ENCODE results near the gene ZBTB11.

ZBTB11 gene

GRCh38 chr3:101724329-101725193 lies 47.6 kb upstream of the ZBTB11 start, which contains the start of gene CEP97 (continued):
- TF ChIP-seq PRDM10 (tag by site-specific recombination; IDR thresholded peaks at IDR 0.05): peak; percentile 70
- no peak for TF ChIP-seq ZNF660 (tag by site-specific recombination; IDR thresholded peaks at IDR 0.05)
- peak; percentile 53 for TF ChIP-seq SP2 (tag by site-specific recombination; IDR thresholded peaks at IDR 0.05)
- TF ChIP-seq ZBTB44 (tag by site-specific recombination; IDR thresholded peaks at IDR 0.05): 0 out of 2 replicates have a peak, but pooled peaks have one; percentile 35
- no peak for TF ChIP-seq WT1 (tag by site-specific recombination; IDR thresholded peaks at IDR 0.05)
- no peak for TF ChIP-seq SALL2 (tag by site-specific recombination; IDR thresholded peaks at IDR 0.05; ENCODE audit: borderline replicate concordance)
- peak; percentile 97 for TF ChIP-seq ZBTB17 (tag by site-specific recombination; IDR thresholded peaks at IDR 0.05)
- peak; percentile 57 for TF ChIP-seq SP3 (tag by site-specific recombination; IDR thresholded peaks at IDR 0.05)
- TF ChIP-seq ZNF561 (tag by site-specific recombination; IDR thresholded peaks at IDR 0.05; ENCODE audit: borderline replicate concordance): no peak
- no peak; the same call in 1 of the 2 replicates for TF ChIP-seq GLIS1 (tag by site-specific recombination; IDR thresholded peaks at IDR 0.05)
- TF ChIP-seq, protein P1, sequence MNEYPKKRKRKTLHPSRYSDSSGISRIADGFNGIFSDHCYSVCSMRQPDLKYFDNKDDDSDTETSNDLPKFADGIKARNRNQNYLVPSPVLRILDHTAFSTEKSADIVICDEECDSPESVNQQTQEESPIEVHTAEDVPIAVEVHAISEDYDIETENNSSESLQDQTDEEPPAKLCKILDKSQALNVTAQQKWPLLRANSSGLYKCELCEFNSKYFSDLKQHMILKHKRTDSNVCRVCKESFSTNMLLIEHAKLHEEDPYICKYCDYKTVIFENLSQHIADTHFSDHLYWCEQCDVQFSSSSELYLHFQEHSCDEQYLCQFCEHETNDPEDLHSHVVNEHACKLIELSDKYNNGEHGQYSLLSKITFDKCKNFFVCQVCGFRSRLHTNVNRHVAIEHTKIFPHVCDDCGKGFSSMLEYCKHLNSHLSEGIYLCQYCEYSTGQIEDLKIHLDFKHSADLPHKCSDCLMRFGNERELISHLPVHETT (tag by site-specific recombination; IDR thresholded peaks at IDR 0.05): 0 out of 2 replicates have a peak, but pooled peaks have one; percentile 34
- TF ChIP-seq ZNF518A (tag by site-specific recombination; conservative IDR thresholded peaks at IDR 0.05; ENCODE audit: low read depth): peak; percentile 24; the same call in 1 of the 2 replicates
- TF ChIP-seq ZNF157 (tag by site-specific recombination; IDR thresholded peaks at IDR 0.05): no peak
- TF ChIP-seq ZNF394 (tag by site-specific recombination; IDR thresholded peaks at IDR 0.05; ENCODE audit: borderline replicate concordance): peak; percentile 38; the same call in 1 of the 2 replicates
- peak; percentile 25 for TF ChIP-seq ZFHX2 (tag by site-specific recombination; conservative IDR thresholded peaks at IDR 0.05)
- TF ChIP-seq ZNF335 (tag by site-specific recombination; conservative IDR thresholded peaks at IDR 0.05): peak; percentile 90
- peak; percentile 25; the same call in 1 of the 2 replicates for TF ChIP-seq ZEB2 (tag by site-specific recombination; IDR thresholded peaks at IDR 0.05)
- TF ChIP-seq MYNN (tag by site-specific recombination; IDR thresholded peaks at IDR 0.05; ENCODE audit: borderline replicate concordance): peak; percentile 90
- TF ChIP-seq TRIM28 (IDR thresholded peaks at IDR 0.05; ENCODE audit: borderline replicate concordance, low read length): peak; percentile 70
- TF ChIP-seq ZNF24 (tag by site-specific recombination; IDR thresholded peaks at IDR 0.05): 0 out of 2 replicates have a peak, but pooled peaks have one; percentile 18
- TF ChIP-seq ZNF155 (tag by site-specific recombination; IDR thresholded peaks at IDR 0.05): no peak
- peak; percentile 65 for TF ChIP-seq IKZF3 (tag by site-specific recombination; IDR thresholded peaks at IDR 0.05)
- TF ChIP-seq PRDM4 (tag by site-specific recombination; IDR thresholded peaks at IDR 0.05): 0 out of 2 replicates have a peak, but pooled peaks have one; percentile 27
- TF ChIP-seq ZBTB20 (tag by site-specific recombination; IDR thresholded peaks at IDR 0.05): peak; percentile 75

All from HEK293 (cell line).